Vagina (tissue), 2 donors: ENCODE results near the gene NR4A3. TPM values are rescaled to one million over a fixed set of nuclear protein-coding genes. Genes with fewer than 3 reads are reported as not detected.

Experiments used
- DNase-seq, 2 donors: peaks; one replicate each; pipeline ENCODE4 v3.0.0-alpha.2; 2017; ENCODE audit errors: extremely low spot score in 2 of 2
- H3K27ac ChIP-seq: fragments of 200-600 bp; sonication (generic); one replicate; pipeline ENCODE4 v1.5.1; 2019
- H3K27me3 ChIP-seq: fragments of 200-600 bp; sonication (generic); one replicate; pipeline ENCODE4 v1.5.1; 2019
- H3K36me3 ChIP-seq, 2 donors: fragments of 200-600 bp; sonication (generic); one replicate each; pipeline ENCODE4 v1.5.1; 2017 to 2019
- H3K4me1 ChIP-seq: fragments of 200-600 bp; sonication (generic); one replicate; pipeline ENCODE4 v1.5.1; 2019
- H3K4me3 ChIP-seq, 2 donors: fragments of 200-600 bp; sonication (generic); 1 replicate in 1 of 2; 2 replicates in 1 of 2; pipeline ENCODE4 v1.5.1; 2016 to 2019
- H3K9me3 ChIP-seq: fragments of 200-600 bp; sonication (generic); one replicate; pipeline ENCODE4 v1.5.1; 2019
- POLR2A ChIP-seq, 2 donors: fragments of 450-650 bp; IDR thresholded peaks; one replicate each; pipeline ENCODE4 v1.6.1; 2017; ENCODE audit warnings: antibody characterized with exemption in 2 of 2, mild to moderate bottlenecking in 2 of 2, moderate library complexity in 2 of 2
- POLR2AphosphoS5 ChIP-seq, 2 donors: sonication (generic); formaldehyde crosslinking; IDR thresholded peaks; one replicate each; pipeline ENCODE4 v1.9.0; 2017; ENCODE audit warnings: antibody characterized with exemption in 2 of 2, mild to moderate bottlenecking in 2 of 2, low read depth in 1 of 2; ENCODE audit not compliant: insufficient read depth in 1 of 2
- intact Hi-C: fragments of 100-400 bp; cut with DNase I; formaldehyde crosslinking; loops from one replicate; pipeline ENCODE4 v1.15.1; 2023
- total RNA-seq: library from RNA; depleted of rRNA; stranded (reverse); fragments of >200 nt; gene quantifications from one replicate; pipeline ENCODE4 v1.2.3, GENCODE V29; 2016
- TF ChIP-seq, protein P1 (sequence below), 3 experiments: fragments of 450-650 bp in 2 of 3; fragments of 200-600 bp in 1 of 3; sonication (generic) in 1 of 3; IDR thresholded peaks; one replicate each; pipeline ENCODE4 v1.5.1; 2017 to 2019; ENCODE audit warnings: antibody characterized with exemption in 3 of 3, mild to moderate bottlenecking in 2 of 3, moderate library complexity in 2 of 3

The NR4A3 gene
- total RNA-seq, 1 donor from 2014 or later = 23.3 TPM

DNA sequence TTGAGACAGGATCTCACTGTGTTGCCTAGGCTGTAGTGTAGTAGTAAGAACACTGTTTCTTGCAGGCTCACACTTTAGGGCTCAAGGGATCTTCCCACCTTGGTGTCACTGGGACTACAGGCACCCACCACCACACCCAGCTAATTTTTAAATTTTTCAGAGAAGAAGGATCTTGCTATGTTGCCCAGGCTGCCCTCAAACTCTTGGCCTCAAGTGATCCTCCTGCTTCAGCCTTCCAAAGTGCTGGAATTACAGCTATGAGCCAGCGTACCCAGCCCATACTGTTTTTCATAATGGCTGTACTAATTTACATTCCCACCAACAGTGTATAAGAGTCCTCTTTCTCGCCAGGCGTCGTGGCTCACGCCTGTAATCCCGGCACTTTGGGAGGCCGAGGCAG, 89.9 kb downstream of the NR4A3 start:
- TF ChIP-seq POLR2A (IDR thresholded peaks at IDR 0.05) (no peak), POLR2AphosphoS5 (IDR thresholded peaks at IDR 0.05; ENCODE audit: insufficient read depth in 1 of 2, low read depth in 1 of 2) (no peak)
- TF ChIP-seq, protein P1, sequence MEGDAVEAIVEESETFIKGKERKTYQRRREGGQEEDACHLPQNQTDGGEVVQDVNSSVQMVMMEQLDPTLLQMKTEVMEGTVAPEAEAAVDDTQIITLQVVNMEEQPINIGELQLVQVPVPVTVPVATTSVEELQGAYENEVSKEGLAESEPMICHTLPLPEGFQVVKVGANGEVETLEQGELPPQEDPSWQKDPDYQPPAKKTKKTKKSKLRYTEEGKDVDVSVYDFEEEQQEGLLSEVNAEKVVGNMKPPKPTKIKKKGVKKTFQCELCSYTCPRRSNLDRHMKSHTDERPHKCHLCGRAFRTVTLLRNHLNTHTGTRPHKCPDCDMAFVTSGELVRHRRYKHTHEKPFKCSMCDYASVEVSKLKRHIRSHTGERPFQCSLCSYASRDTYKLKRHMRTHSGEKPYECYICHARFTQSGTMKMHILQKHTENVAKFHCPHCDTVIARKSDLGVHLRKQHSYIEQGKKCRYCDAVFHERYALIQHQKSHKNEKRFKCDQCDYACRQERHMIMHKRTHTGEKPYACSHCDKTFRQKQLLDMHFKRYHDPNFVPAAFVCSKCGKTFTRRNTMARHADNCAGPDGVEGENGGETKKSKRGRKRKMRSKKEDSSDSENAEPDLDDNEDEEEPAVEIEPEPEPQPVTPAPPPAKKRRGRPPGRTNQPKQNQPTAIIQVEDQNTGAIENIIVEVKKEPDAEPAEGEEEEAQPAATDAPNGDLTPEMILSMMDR (IDR thresholded peaks at IDR 0.05) = no peak
- H3K9me3 ChIP-seq = no peaks in the 10 kb centered on the region
- no peak for DNase-seq
- no peak overlapping the region for H3K27ac ChIP-seq
- H3K4me3 ChIP-seq = no peak overlapping the region
- H3K36me3 ChIP-seq = peaks cover 0 to 13% of the 10 kb centered on the region in 2 donors
- H3K27me3 ChIP-seq = no peaks in the 10 kb centered on the region
- peaks cover 25% of the 10 kb centered on the region for H3K4me1 ChIP-seq
- intact Hi-C loops = no loop called here

Other genes with a start within 250 kb of the NR4A3 start
- 55.7 TPM for gene STX17, start 84.8 kb downstream of the NR4A3 start, total RNA-seq